HCT116 (cell line): ENCODE measurements around the gene CHKA.

ENCODE experiments used
- CEBPB ChIP-seq: IDR thresholded peaks from 2 replicates; pipeline ENCODE4 v1.6.1; 2012; ENCODE audit warnings: low read depth
- EZH2 ChIP-seq: fragments of 200-600 bp; sonication (generic); IDR thresholded peaks from 2 replicates; pipeline ENCODE4 v1.6.1; 2017; ENCODE audit warnings: antibody characterized with exemption, mixed run types
- EZH2phosphoT487 ChIP-seq: fragments of 200-600 bp; IDR thresholded peaks from 2 replicates; pipeline ENCODE4 v1.6.1; 2018; ENCODE audit warnings: antibody characterized with exemption, borderline replicate concordance
- POLR2AphosphoS5 ChIP-seq: IDR thresholded peaks from 2 replicates; pipeline ENCODE4 v1.6.1; 2011; ENCODE audit warnings: mild to moderate bottlenecking, low read depth, low read length, moderate library complexity
- SP1 ChIP-seq: IDR thresholded peaks from 2 replicates; pipeline ENCODE4 v1.6.1; 2012; ENCODE audit warnings: low read depth
- YY1 ChIP-seq: IDR thresholded peaks from 2 replicates; pipeline ENCODE4 v1.6.1; 2011; ENCODE audit warnings: low read length, low read depth, moderate library complexity, mild to moderate bottlenecking; ENCODE audit not compliant: insufficient replicate concordance; ENCODE audit errors: extremely low read depth
- ZBTB33 ChIP-seq: IDR thresholded peaks from 2 replicates; pipeline ENCODE4 v1.6.1; 2011; ENCODE audit warnings: mild to moderate bottlenecking, low read length, moderate library complexity; ENCODE audit not compliant: insufficient replicate concordance; ENCODE audit errors: extremely low read depth
- ZNF274 ChIP-seq: fragments of 200-500 bp; sonication (Bioruptor generic); IDR thresholded peaks from 2 replicates; pipeline ENCODE4 v1.6.1; 2014; ENCODE audit warnings: mild to moderate bottlenecking, low read depth, low read length, inconsistent platforms
- TF ChIP-seq, protein P1 (sequence below), 3 experiments: fragments of 200-600 bp in 1 of 3; sonication (generic) in 1 of 3; IDR thresholded peaks in 2 of 3; conservative IDR thresholded peaks in 1 of 3; 2 replicates each; pipeline ENCODE4 v1.5.1; 2012 to 2017; ENCODE audit warnings: low read depth in 2 of 3, low read length in 2 of 3, antibody characterized with exemption in 1 of 3, borderline replicate concordance in 1 of 3, control low read depth in 1 of 3, mild to moderate bottlenecking in 1 of 3, mixed read lengths in 1 of 3, mixed run types in 1 of 3, moderate library complexity in 1 of 3; ENCODE audit not compliant: insufficient read depth in 1 of 3
- TF ChIP-seq, protein P2 (sequence below): IDR thresholded peaks from 2 replicates; pipeline ENCODE4 v1.6.1; 2012

- TF ChIP-seq, protein P1, sequence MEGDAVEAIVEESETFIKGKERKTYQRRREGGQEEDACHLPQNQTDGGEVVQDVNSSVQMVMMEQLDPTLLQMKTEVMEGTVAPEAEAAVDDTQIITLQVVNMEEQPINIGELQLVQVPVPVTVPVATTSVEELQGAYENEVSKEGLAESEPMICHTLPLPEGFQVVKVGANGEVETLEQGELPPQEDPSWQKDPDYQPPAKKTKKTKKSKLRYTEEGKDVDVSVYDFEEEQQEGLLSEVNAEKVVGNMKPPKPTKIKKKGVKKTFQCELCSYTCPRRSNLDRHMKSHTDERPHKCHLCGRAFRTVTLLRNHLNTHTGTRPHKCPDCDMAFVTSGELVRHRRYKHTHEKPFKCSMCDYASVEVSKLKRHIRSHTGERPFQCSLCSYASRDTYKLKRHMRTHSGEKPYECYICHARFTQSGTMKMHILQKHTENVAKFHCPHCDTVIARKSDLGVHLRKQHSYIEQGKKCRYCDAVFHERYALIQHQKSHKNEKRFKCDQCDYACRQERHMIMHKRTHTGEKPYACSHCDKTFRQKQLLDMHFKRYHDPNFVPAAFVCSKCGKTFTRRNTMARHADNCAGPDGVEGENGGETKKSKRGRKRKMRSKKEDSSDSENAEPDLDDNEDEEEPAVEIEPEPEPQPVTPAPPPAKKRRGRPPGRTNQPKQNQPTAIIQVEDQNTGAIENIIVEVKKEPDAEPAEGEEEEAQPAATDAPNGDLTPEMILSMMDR (IDR thresholded peaks at IDR 0.05 in 2 of 3, conservative IDR thresholded peaks at IDR 0.05 in 1 of 3; ENCODE audit: borderline replicate concordance in 1 of 3, insufficient read depth in 1 of 3, low read depth in 2 of 3, low read length in 2 of 3): no peak
- TF ChIP-seq, protein P2, sequence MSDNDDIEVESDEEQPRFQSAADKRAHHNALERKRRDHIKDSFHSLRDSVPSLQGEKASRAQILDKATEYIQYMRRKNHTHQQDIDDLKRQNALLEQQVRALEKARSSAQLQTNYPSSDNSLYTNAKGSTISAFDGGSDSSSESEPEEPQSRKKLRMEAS: no peak
- no peak for TF ChIP-seq SP1
- no peak for TF ChIP-seq ZNF274
- TF ChIP-seq CEBPB: no peak
- TF ChIP-seq EZH2: no peak
- no peak for TF ChIP-seq ZBTB33
- TF ChIP-seq POLR2AphosphoS5: no peak; the same call in 1 of the 2 replicates
- no peak for TF ChIP-seq YY1
- no peak for TF ChIP-seq EZH2phosphoT487
Measured at GRCh38 chr11:68028802-68029545, 92.2 kb downstream of the CHKA start.
